ENCODE results near the gene CCDC184. TPM values are rescaled to one million over a fixed set of nuclear protein-coding genes. Genes with fewer than 3 reads are reported as not detected.
"Not testable (repeated sequence)": the region's sequence is repeated elsewhere in the genome, so short reads cannot be mapped to it uniquely, and the experiment has no call there.

Gene CCDC184
- polyA plus RNA-seq, 1 of the 3 experiments (the other 2 are of a cell fraction), result 5.8 TPM

- TF ChIP-seq JUND (IDR thresholded peaks at IDR 0.05), result no peak
- TF ChIP-seq SMC3 (IDR thresholded peaks at IDR 0.05; ENCODE audit: low read depth, low read length), result no peak
- TF ChIP-seq, protein P1, sequence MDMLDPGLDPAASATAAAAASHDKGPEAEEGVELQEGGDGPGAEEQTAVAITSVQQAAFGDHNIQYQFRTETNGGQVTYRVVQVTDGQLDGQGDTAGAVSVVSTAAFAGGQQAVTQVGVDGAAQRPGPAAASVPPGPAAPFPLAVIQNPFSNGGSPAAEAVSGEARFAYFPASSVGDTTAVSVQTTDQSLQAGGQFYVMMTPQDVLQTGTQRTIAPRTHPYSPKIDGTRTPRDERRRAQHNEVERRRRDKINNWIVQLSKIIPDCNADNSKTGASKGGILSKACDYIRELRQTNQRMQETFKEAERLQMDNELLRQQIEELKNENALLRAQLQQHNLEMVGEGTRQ (IDR thresholded peaks at IDR 0.05; ENCODE audit: borderline replicate concordance, low read depth, low read length), result no peak
- TF ChIP-seq, protein P2, sequence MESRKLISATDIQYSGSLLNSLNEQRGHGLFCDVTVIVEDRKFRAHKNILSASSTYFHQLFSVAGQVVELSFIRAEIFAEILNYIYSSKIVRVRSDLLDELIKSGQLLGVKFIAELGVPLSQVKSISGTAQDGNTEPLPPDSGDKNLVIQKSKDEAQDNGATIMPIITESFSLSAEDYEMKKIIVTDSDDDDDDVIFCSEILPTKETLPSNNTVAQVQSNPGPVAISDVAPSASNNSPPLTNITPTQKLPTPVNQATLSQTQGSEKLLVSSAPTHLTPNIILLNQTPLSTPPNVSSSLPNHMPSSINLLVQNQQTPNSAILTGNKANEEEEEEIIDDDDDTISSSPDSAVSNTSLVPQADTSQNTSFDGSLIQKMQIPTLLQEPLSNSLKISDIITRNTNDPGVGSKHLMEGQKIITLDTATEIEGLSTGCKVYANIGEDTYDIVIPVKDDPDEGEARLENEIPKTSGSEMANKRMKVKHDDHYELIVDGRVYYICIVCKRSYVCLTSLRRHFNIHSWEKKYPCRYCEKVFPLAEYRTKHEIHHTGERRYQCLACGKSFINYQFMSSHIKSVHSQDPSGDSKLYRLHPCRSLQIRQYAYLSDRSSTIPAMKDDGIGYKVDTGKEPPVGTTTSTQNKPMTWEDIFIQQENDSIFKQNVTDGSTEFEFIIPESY (IDR thresholded peaks at IDR 0.05; ENCODE audit: borderline replicate concordance, low read depth), result no peak
- no peak for TF ChIP-seq RAD21 (IDR thresholded peaks at IDR 0.05; ENCODE audit: low read length)
Observed at GRCh38 chr12:48221645-48222044, 38.2 kb downstream of the CCDC184 start (continued).

DNA sequence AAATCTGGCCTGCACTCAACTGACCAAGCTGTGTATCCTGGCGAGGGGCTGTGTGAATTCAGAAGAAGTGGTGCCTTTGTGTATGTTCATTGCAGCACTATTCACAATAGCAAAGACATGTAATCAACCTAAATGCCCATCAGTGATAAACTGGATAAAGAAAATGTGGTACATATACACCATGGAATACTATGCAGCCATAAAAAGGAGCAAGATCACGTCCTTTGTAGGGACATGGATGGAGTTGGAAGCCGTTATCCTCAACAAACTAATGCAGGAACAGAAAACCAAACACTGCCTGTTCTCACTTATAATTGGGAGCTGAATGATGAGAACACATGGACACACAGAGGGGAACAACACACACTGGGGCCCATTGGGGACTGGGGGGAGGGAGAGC is 41.1 kb downstream of the CCDC184 start:
- H3K9me3 ChIP-seq; POLR2A ChIA-PET; H3F3A ChIP-seq (replicated peaks; ENCODE audit: insufficient read depth); H3K4me2 ChIP-seq; H2AFZ ChIP-seq (ENCODE audit: low read depth); H3K79me2 ChIP-seq (ENCODE audit: insufficient read depth); H3K9me2 ChIP-seq; H4K20me1 ChIP-seq (ENCODE audit: insufficient read depth); H3K9ac ChIP-seq; DNase-seq; H3K4me1 ChIP-seq (ENCODE audit: control insufficient read depth in 1 of 2, insufficient read depth in 2 of 2, low read depth in 1 of 2, low read length in 1 of 2); H3K4me3 ChIP-seq (ENCODE audit: low read depth in 2 of 2, low read length in 1 of 2); H3K27ac ChIP-seq (ENCODE audit: low read depth in 2 of 2, low read length in 1 of 2); H3K36me3 ChIP-seq (replicated peaks in 1 of 2; ENCODE audit: control insufficient read depth in 1 of 2, insufficient read depth in 2 of 2, low read length in 1 of 2); H3K27me3 ChIP-seq (ENCODE audit: insufficient read depth): not testable (repeated sequence)
- 2% methylated on average over 3 of the region's 3 CpGs for WGBS (ENCODE audit: low lambda C conversion rate)
- CTCF ChIA-PET, result interaction anchor here (1.2 kb wide), 1 partner anchor 9 kb away, joined by 3 read pairs; no protein-coding TSS in a partner anchor

- H3K27ac ChIP-seq (ENCODE audit: low read depth in 2 of 2, low read length in 1 of 2); H3K9me3 ChIP-seq; H3K79me2 ChIP-seq (ENCODE audit: insufficient read depth); H3K9ac ChIP-seq; H3K4me2 ChIP-seq; H3K4me3 ChIP-seq (ENCODE audit: low read depth in 2 of 2, low read length in 1 of 2); POLR2A ChIA-PET; H3K4me1 ChIP-seq (ENCODE audit: control insufficient read depth in 1 of 2, insufficient read depth in 2 of 2, low read depth in 1 of 2, low read length in 1 of 2); H3K36me3 ChIP-seq (replicated peaks in 1 of 2; ENCODE audit: control insufficient read depth in 1 of 2, insufficient read depth in 2 of 2, low read length in 1 of 2); H4K20me1 ChIP-seq (ENCODE audit: insufficient read depth); H3K27me3 ChIP-seq (ENCODE audit: insufficient read depth); H3F3A ChIP-seq (replicated peaks; ENCODE audit: insufficient read depth); H3K9me2 ChIP-seq; DNase-seq; H2AFZ ChIP-seq (ENCODE audit: low read depth): not testable (repeated sequence)
- CTCF ChIA-PET, result interaction anchor here (1.2 kb wide), 1 partner anchor 66 kb away, joined by 3 read pairs; no protein-coding TSS in a partner anchor
- WGBS (ENCODE audit: low lambda C conversion rate), result 70% methylated on average over 2 of the region's 2 CpGs
Observed at GRCh38 chr12:48231169-48231958, 47.9 kb downstream of the CCDC184 start.

Other genes with a start within 250 kb of the CCDC184 start
- gene TMEM106C, start 220.0 kb upstream of the CCDC184 start, polyA plus RNA-seq (2012; rRNA removed), result 133 and 173 TPM in 2 replicates
- gene COL2A1, start 179.2 kb upstream of the CCDC184 start, polyA plus RNA-seq (2012; rRNA removed), result 0.02 TPM in 1 of 2 replicates, not detected in the other
- 5.6 and 8.4 TPM in 2 replicates for gene SENP1, start 77.6 kb upstream of the CCDC184 start, polyA plus RNA-seq (2012; rRNA removed)
- gene PFKM, start 64.3 kb upstream of the CCDC184 start, polyA plus RNA-seq (2012; rRNA removed), result 85.0 and 111 TPM in 2 replicates
- 13.8 and 16.9 TPM in 2 replicates for gene ASB8, start 26.1 kb upstream of the CCDC184 start, polyA plus RNA-seq (2012; rRNA removed)
- not detected in 2 replicates for gene OR10AD1, start 19.6 kb downstream of the CCDC184 start, polyA plus RNA-seq (2012; rRNA removed)
- gene ZNF641, start 167.3 kb downstream of the CCDC184 start, polyA plus RNA-seq (2012; rRNA removed), result 1.9 and 2.8 TPM in 2 replicates

All from SK-N-SH (cell line).